GM18870 (cell line): ENCODE measurements around the gene SMURF2.
A peak's percentile ranks its signal among the peaks of the same experiment; 100 is the strongest.

Experiments
- ATAC-seq: cut with Tn5 transposase; IDR thresholded peaks from one replicate; pipeline ENCODE4 v1.9.1; 2021; ENCODE audit warnings: moderate library complexity; ENCODE audit not compliant: unreplicated experiment

SMURF2 gene

DNA sequence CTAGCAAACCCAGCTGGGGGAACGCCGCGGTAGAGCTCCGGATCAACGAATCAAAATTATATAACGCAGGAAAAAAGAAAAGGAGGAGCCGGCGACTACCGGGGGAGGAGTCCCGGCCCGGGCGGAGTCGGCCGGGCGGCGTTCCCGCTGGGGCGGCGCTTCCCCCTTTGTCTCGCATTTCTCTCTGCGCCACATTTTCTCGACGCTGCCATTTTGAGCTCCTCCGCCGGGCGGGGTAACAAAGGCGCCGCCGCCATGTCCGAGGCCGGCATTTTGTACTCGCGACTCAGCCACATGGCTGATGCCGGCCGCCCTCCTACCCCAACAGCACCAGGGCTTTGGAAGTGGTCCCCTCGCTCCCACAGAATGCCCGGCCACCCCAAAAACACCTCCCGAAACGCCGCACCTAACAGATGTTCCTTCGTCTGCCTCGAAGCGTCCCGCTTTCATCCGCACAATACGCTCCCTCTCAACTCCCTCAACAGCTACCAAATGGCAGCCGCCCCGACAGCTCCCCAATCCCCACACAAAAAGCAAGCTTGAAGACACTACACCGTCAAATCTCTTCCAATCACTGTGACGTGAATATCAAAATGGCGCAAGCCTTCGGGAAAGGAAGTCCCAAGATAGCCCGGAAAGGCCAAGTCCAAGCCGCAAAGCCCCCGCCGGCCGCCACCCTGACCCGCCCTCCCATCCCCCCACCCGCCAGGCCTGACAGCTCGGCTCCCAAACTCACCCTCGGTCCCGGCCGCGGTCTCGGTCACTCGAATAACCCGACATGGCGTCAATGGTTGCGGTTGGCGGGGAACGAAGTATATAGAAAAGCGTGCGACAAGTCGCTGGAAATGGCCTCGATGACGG lies 156.5 kb downstream of the SMURF2 start:
- no peak for ATAC-seq

DNA sequence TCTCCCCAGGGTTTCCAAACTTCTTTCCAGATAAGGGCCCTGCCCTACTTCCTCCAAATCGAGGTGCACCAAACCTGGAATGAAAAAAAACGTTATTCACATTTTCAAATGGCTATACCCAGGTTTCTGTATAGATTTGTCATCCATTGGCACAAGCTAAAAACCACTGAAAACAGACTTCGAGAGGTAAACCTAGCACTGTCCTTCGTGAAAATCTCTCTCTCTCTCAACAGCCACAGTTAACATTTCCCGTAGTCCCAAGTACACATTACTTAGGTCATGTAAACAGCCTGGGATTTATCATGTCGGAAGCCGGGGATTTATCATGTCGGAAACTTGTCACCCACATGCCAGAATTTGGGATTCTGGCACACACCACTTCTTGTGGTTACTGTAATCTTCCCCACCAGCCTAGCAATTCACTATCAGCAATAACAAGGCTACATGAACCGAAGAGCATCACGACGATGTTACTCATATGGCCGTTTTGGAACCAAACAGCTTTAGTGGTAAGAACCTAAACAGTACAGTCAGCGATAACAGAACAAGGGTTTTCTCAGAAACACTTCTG lies 157.3 kb downstream of the SMURF2 start:
- no peak for ATAC-seq

DNA sequence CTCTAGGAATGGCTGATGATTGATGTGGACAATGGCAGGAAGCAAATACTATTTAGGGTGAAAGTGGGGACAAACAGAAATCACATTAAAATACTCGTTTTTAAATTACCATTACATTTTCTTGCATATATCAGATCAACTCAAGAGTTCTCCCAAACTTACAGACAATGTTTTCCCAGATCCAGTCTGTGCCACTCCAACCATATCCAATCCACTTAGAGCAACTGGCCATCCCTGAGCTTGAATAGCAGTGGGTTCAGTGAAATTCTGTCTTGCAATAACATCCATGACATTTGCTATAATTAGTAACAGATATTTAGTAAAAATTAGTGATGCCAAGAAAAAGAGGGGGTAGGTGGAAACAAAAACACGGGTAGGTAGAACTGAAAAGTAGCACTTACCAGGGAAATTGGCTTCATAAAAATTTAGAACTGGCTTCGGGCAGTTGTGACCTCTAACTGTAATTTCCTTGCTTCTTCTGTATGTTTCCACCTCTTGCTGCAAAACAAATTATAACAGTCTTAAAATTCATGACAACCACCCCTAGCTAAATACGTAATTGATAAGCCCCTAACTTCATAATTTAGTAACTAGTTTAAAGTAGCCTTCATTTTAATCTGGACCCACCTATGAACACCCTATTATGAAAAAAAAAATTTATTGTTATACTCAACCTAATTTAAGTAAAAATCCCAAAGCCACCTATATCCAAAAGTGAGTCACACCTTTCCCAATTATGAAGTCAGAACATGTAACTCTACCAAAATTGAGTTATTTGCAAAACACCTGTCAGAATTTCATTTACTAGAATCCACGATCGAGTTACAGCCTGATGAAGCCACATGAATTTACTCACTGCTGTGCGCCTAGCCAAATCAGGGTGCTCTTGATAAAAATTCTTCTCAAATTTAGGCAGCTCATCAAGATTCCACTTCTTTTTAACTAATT lies 158.0 kb downstream of the SMURF2 start:
- ATAC-seq: no peak

GRCh38 chr17:64503341-64503740 lies 158.8 kb downstream of the SMURF2 start:
- ATAC-seq: no peak

DNA sequence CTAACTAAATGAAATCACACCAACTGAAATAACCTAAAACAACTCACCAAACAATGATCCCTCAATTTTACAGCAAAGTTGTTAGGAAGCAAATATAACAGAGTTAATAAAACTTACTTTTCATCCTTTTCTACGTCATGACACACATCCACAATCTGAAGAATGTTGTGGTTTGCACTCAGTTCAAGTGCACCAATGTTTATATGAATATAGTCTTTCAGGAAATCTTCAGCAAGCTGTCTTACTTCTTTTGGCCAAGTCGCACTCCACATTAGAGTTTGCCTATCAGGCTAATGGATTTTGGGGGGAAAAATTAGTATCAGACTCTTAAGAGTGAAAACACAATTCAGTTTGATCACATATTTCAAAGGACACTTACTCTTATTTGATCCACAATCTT lies 159.3 kb downstream of the SMURF2 start:
- ATAC-seq: no peak

- no peak for ATAC-seq
Observed at GRCh38 chr17:64502021-64502420, 160.1 kb downstream of the SMURF2 start.

- ATAC-seq: no peak
Observed at GRCh38 chr17:64500862-64501765, 161.0 kb downstream of the SMURF2 start.

GRCh38 chr17:64500487-64500859 lies 161.6 kb downstream of the SMURF2 start:
- no peak for ATAC-seq

GRCh38 chr17:64499805-64500486 lies 162.2 kb downstream of the SMURF2 start:
- ATAC-seq: no peak

DNA sequence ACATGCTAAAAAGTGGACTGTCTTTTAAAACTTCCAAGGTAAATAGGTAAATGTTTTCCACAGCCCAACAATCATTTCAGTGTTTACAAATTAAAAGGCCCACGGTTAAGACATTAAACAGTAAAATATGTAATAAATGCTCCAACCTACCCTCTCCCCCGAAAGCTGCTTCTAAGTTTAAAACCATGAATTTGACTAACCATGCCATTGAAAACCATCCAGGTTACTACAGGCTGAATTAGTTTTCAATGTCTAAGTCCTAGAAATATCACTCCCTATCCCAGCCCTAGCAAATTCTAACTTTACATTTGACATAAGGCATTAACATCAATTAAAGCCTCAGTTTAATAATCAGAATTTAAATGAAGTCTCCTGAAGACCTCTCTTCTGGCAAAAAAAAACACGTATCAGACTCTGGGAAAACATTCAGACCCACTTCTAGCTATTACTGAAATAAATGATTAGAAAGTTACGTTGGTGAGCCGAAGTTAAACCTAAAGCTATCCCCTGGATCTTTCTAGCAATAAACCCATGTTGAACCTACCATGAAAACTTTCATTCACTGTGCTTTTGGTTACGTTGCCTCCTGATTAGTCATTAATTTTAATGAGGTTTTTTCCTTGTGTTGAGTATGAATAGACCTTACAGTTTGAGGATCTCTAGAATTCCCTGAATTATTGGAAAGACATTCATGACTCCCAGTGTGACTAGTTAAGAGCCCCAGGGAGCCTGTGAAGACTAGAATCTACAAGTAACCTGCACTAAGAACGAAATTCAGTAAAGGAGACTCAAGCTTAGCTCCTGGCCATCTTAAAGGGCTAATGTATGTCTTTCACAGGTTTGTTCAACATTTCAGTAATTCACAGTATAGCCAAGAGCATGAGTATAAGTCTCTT lies 163.6 kb downstream of the SMURF2 start:
- no peak for ATAC-seq

DNA sequence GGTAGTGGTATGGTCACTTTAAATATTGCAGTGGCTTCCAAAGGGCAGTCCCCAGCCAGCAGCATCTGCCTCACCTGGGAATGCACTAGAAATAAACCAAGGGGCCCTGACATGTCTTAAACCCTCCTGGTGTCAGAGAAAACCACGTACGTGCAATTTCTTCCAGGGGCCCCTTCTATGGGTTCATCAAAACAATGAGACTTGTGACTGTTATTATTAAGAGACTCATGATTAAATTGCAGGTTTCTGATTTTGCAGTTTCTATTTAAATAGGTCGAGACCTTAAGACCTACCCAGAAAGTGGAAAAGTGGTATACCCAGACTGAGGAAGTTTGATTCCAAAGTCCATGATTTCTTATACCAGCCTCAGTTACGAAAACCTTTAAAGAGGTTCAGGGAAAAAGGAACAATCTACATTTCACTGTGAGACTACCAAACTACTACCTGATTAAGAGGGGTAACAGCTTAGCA lies 164.5 kb downstream of the SMURF2 start:
- ATAC-seq: no peak

DNA sequence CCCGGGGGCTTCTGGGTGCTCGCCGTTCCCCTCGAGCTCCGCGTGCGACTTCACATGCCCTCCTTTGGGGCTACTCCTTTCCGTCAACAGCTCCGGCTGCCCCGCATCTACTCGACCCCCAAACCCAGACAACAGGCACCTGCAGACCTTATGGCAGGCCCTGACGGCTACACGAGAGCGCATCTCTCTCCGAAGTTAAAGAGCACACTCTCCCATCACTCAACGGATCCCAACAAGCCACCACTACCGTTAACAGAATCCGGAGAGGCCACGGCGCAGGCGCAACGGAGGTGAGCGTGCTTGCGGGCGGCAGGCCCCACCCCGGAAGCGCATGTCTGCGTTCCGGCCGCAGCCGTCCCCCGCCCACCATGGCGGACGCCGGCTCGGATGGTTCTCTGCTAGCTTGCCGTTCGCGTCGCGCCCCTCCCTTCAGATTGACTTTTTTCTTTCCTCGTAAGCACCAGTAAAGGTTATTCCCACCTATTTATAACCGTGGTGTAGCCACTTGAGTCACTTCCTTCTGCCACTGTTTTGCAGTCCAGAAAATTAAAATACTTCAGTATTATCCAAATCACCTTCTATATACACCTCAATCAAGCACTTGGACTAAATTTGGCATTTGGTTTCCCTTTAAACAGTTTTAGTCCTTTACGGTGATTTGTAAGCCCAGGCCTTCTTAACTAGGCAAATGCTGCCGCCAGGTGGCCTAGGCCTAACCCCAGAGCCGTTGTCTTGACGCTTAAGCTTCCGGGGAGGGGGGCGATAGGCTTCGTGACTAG lies 165.1 kb downstream of the SMURF2 start, which contains the start of gene POLG2:
POLG2 (minus strand) TSS at position 269 of the 779 bp plus-strand sequence; CDS start at position 183, 86 bp downstream.
- peak; percentile 60 for ATAC-seq

DNA sequence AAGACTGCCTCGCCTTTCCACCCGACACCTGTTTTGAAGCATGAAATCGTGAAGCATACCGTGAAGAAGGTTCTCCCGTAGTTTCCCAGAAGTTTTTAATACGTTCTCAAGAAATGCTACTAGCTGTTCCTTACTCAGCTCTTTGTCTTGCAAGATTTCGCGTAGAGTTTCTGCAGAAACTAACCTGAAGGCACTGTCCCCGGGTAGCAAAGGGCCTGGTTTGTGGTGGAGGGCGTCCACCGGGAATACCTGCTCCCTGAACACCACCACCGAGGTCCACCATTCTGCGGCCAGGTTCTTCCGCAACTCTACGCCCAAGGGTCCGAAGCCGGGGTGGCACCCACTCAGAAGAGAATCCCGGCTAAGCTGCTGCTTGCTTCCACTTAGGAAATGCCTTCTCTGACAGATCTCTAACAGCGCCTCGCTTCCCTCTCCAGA lies 165.7 kb downstream of the SMURF2 start:
- ATAC-seq: no peak
